GM19395 (cell line): Measurements from ENCODE around the gene ZNF33B.
"Not testable (repeated sequence)": the region's sequence is repeated elsewhere in the genome, so short reads cannot be mapped to it uniquely, and the experiment has no call there.

ENCODE experiments used
- ATAC-seq: cut with Tn5 transposase; IDR thresholded peaks from one replicate; pipeline ENCODE4 v1.9.1; 2021; ENCODE audit warnings: mild to moderate bottlenecking, moderate library complexity; ENCODE audit not compliant: unreplicated experiment

ZNF33B gene

GRCh38 chr10:42618424-42618823 lies 19.9 kb downstream of the ZNF33B start:
- no peak for ATAC-seq

GRCh38 chr10:42615419-42615818 lies 23.0 kb downstream of the ZNF33B start:
- no peak for ATAC-seq

GRCh38 chr10:42609872-42610271 lies 28.5 kb downstream of the ZNF33B start:
- no peak for ATAC-seq

- ATAC-seq, result no peak
Observed at GRCh38 chr10:42598249-42598873, 40.0 kb downstream of the ZNF33B start.

- no peak for ATAC-seq
Observed at GRCh38 chr10:42596196-42596595, 42.2 kb downstream of the ZNF33B start.

GRCh38 chr10:42594246-42594650 lies 44.1 kb downstream of the ZNF33B start:
- no peak for ATAC-seq

GRCh38 chr10:42593284-42593683 lies 45.1 kb downstream of the ZNF33B start:
- no peak for ATAC-seq

GRCh38 chr10:42583828-42584227 lies 54.5 kb downstream of the ZNF33B start:
- no peak for ATAC-seq

GRCh38 chr10:42578019-42578418 lies 60.4 kb downstream of the ZNF33B start:
- no peak for ATAC-seq

- no peak for ATAC-seq
Observed at GRCh38 chr10:42576338-42576737, 62.0 kb downstream of the ZNF33B start.

- ATAC-seq, result no peak
Observed at GRCh38 chr10:42574336-42574735, 64.0 kb downstream of the ZNF33B start.

GRCh38 chr10:42556931-42557330 lies 81.4 kb downstream of the ZNF33B start:
- ATAC-seq, result no peak

GRCh38 chr10:42553576-42553975 lies 84.8 kb downstream of the ZNF33B start:
- not testable (repeated sequence) for ATAC-seq

- peak; percentile 41 for ATAC-seq
Observed at GRCh38 chr10:42553064-42553407, 85.3 kb downstream of the ZNF33B start.

GRCh38 chr10:42552188-42553063 lies 85.9 kb downstream of the ZNF33B start:
- peak; percentile 91 for ATAC-seq

- ATAC-seq, result no peak
Observed at GRCh38 chr10:42551582-42552187, 86.7 kb downstream of the ZNF33B start.

GRCh38 chr10:42549851-42550250 lies 88.5 kb downstream of the ZNF33B start:
- no peak for ATAC-seq

GRCh38 chr10:42548254-42548653 lies 90.1 kb downstream of the ZNF33B start:
- ATAC-seq, result no peak

- no peak for ATAC-seq
Observed at GRCh38 chr10:42544945-42545344, 93.4 kb downstream of the ZNF33B start.

- ATAC-seq, result no peak
Observed at GRCh38 chr10:42543840-42544372, 94.5 kb downstream of the ZNF33B start.
